A172 (cell line): ENCODE results near the gene ERP27. TPM values are rescaled to one million over a fixed set of nuclear protein-coding genes. Genes with fewer than 3 reads are reported as not detected.
A peak's percentile ranks its signal among the peaks of the same experiment; 100 is the strongest.

Experiments
- DNase-seq: peaks from one replicate; pipeline ENCODE4 v3.0.0-alpha.2; 2015; ENCODE audit warnings: low spot score
- total RNA-seq: library from RNA; depleted of rRNA; stranded (reverse); fragments of >200 nt; shearing (Covaris generic); gene quantifications from 2 replicates; pipeline ENCODE4 v1.2.3, GENCODE V29; 2014

ERP27 gene
- total RNA-seq, 1 experiment from 2014 or later = not detected

GRCh38 chr12:14904854-14905253 is 33.5 kb downstream of the ERP27 start:
- no peak for DNase-seq

GRCh38 chr12:14903386-14904098 is 34.8 kb downstream of the ERP27 start:
- DNase-seq = no peak

DNA sequence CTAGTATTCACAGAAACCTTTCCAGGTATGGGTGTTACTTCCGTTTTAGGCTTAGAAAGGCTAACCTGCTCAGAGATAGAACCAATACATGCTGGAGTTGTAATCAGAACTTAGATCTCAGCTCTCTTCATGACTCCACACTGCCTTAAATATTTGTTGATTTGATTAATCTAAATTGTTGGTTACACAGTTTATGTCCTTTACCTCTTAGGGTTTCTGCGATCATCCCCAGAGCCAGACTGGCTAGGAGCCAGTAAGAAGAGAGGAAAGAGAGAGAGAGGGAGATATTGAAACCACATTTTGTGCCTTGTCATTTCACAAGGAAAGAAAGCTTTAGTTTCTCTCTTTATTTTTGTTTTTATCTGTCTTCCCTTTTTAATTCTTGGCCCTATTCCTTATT is 35.9 kb downstream of the ERP27 start:
- no peak for DNase-seq

DNA sequence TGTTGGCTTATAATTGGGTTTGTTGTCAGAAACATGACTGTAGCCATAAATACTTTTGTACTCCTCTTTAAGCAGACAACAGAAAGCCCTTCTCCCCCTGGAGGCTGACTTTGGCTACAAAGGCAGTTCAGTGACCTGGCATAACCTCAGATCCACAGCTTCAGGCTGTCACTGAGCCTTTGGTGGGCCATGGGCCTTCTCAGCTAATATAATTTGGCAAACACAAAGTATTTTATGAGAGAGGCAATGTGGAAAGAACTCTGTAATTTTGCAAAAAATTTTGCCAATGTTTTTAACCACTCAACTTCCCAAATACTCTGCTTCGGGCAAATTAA is 37.1 kb downstream of the ERP27 start:
- DNase-seq = no peak

- no peak for DNase-seq
Measured at GRCh38 chr12:14900521-14901227, 37.7 kb downstream of the ERP27 start.

GRCh38 chr12:14896521-14897169 is 41.7 kb downstream of the ERP27 start:
- DNase-seq = peak; percentile 4

GRCh38 chr12:14893506-14894250 is 44.7 kb downstream of the ERP27 start:
- DNase-seq = no peak

DNA sequence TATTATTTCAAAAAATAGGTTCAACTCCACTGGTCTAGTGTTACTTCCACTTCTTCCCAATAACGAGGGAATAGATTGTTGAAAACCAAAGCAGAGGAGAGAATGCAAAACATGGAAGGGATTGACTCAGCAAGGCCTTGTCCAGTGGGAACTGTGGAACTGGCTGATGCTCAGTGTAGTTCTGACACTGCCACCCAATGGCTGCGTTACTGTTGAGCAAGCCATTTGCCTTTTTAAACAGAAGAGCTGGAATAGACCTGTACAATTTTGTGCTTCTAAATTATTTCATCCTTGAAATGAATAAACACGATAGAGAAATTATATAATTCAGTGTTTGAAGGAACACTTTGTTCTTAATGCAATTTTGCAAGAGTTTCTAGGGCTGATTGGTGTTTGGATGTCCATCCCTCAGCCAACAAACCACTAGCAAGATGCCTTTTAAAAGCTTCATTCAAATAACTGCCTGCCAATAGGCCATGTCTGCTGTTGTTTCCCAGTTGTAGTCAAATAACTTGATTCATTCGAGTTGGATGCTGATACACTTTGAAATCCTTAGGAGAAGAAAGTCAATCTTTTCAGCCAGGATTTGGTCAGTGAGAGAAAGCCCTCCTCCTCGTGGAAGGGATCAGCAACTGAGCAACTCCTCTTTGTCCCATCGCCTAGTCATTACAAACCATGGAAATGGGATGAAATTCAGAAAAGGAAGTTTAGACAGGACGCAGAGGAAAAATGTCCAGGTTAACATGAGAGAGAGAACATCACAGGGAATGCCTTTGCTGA is 45.4 kb downstream of the ERP27 start:
- DNase-seq = no peak

GRCh38 chr12:14890701-14891100 is 47.6 kb downstream of the ERP27 start:
- no peak for DNase-seq

DNA sequence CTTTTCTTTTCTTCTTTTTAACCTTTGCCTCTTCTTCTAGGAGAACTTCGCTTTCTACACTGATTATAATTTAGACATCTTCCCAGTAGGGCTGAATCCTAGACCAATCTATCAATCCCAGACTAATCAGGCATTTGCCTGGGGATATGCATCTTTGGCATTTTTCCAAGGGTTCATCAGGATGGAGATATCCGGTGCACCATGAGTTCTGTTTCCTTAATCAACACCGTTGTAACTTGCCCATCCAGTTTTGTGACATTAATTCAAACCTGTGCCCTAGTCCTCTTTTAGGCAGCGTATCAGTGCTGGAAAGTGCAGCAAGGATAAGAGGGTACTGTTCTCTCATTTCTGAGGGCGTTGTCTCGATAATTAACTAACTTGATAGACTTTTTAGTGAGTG is 52.1 kb downstream of the ERP27 start:
- no peak for DNase-seq

DNA sequence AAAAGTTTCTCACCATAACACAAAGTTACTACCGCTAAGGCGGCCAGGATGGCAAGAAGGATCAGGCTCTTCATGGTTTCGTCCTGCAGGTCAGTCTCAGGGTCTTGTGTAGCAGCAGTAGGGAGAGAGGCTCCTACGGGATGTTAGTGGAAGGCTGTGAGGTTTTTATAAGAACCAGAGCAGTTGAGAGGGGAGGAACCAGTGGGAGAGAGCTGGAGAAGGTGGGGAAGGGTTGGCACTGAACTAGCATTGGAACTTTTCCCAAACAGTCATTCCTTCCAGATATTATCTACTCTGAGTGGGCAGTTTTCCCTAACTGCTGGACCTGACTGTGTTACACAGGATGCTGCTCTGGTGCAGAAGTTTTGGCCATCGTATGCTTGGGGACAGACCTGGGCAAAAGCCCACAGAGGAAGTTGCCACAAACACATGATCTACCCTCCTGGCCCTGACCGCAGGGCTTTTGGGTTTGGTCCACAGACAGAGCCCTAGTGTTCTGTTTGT is 52.6 kb downstream of the ERP27 start, which contains the start of gene MGP:
Gene MGP (minus strand): TSS at position 137 of the 504 bp plus-strand sequence. CDS start 63 bp downstream, at position 74.
- peak; percentile 29 for DNase-seq

GRCh38 chr12:14884458-14884878 is 53.9 kb downstream of the ERP27 start:
- DNase-seq = peak; percentile 45

- DNase-seq = no peak
Measured at GRCh38 chr12:14883686-14884085, 54.7 kb downstream of the ERP27 start.

DNA sequence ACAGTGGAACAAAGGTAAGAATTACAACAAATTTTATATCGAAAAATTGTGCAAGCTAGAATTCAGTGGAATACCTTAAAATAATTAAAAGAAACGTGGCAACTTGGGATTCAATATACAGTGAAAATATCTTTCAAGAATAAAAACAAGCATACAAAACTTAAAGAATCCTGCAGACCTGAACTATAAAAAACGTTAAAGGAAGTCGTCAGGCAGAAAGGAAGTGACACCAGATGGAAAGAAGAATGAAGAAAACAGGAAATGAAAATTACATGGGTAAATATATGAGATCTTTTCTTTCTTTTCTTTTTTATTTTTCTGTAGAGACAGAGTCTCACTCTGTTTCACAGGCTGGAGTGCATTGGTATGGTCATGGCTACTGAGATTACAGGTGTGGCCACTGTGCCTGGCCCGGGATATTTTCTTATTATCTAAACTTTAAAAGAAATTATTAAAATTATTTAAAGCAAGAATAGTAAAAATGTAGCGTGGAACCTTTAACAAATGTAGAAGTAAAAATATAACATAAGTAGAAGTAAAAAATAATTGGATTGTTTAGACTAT is 57.4 kb downstream of the ERP27 start:
- no peak for DNase-seq

DNA sequence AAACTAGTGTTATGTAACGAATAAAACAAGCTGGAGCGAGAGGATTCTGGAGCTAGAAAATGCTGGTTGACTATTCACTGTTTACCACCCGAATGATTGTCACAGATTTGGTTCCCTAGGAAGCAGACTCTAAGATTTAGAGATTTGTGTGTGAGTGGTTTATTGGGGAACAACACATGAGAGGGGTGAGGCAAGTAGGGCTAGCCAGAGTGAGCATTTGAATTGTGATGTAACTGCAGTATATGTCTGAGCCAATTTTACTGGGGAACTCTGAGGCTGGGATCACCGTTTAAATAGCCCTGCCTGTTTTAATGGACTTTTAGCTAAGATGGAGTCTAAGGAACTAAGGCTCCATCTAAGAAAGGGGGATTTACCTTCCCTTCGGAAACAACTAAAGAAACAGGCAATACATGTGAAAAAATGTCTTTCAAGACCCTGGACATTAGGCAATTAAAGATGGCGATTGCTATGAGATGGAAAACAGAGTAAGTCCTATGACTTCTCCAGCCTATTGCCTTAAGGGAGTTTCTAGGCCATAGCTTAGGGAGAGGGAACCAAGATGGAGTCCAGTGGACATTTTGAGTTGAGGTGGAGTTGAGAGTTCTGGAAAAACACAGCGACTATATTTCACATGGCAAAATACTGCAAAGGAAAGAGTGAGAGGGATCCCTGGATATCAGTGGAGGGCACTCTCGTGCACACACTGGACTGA is 59.0 kb downstream of the ERP27 start:
- DNase-seq = no peak

DNA sequence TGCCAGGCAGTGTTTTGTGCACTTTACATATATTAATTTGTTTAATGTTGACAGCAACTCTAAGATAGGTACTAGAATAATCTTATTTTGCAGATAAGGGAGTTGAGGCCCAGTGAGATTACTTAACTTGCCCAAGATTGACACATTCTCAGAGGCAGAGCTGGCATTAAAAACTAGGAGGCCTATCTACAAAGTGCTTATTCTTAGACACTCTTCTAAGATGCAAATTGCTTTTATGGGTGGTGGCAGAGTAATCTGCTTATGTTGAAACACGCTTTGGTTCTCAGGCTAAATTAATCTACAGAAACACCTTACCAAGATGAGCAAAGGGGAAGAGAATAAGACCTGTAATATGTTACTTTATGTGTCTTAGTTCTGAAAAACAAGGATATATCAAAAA is 59.8 kb downstream of the ERP27 start:
- DNase-seq = no peak

DNA sequence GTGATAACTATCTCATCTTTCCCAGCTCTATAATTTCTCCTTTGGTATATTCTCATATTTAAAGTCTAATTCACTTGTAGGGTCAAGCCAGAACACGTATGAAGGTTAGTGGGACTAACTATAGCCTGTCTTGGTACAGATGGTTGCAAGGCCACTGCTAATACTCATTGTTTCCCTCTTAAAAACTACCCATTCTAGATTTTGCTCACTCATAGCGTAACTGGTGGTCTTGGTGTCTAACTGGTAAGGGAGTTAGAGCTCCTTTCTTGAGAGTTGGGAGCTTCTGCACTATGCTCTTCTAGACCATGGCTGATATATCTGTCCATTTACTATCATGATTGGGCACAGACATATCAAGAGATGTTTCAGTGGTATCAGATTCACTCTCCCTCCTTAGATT is 61.5 kb downstream of the ERP27 start:
- DNase-seq = no peak

GRCh38 chr12:14874882-14875281 is 63.5 kb downstream of the ERP27 start:
- DNase-seq = no peak

DNA sequence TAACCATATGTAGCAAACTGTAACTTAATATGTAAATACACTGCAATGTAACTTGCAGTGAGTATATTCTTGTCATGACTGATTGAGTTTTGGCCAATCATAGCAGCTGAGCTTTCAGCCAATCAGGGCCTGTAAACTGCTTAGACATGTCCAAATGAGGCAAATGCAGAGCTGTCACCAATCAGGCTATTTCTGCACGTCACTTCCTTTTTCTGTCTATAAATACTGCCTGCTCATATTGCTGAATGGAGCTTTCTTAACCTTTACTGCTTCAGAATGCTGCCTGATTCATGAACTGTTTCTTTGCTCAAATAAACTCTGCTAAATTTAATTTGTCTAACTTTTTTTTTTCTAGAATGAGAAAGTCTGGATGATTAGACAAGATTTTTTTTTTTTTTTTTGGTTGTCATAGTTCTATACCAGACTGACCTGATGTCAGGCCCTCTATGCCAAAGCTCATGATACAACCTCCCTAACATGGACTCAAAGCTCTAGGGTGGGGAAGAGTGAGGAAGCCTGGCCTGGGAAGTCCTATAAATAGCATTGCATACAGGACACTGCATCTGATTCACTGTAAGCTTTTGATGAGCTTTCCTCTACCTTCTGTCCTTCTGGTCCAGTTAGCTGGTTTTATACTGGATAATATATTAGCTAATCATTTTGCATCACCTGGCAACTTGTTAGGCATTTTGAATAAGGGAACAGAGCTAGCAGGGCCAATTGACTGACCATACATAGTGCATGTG is 64.7 kb downstream of the ERP27 start:
- DNase-seq = no peak
